ENCODE measurements around the gene HTR4. TPM values are rescaled to one million over a fixed set of nuclear protein-coding genes. Genes with fewer than 3 reads are reported as not detected.
"Not testable (repeated sequence)": the region's sequence is repeated elsewhere in the genome, so short reads cannot be mapped to it uniquely, and the experiment has no call there.

HTR4 gene
- total RNA-seq, 1 donor from 2014 or later = 0.27 TPM

DNA sequence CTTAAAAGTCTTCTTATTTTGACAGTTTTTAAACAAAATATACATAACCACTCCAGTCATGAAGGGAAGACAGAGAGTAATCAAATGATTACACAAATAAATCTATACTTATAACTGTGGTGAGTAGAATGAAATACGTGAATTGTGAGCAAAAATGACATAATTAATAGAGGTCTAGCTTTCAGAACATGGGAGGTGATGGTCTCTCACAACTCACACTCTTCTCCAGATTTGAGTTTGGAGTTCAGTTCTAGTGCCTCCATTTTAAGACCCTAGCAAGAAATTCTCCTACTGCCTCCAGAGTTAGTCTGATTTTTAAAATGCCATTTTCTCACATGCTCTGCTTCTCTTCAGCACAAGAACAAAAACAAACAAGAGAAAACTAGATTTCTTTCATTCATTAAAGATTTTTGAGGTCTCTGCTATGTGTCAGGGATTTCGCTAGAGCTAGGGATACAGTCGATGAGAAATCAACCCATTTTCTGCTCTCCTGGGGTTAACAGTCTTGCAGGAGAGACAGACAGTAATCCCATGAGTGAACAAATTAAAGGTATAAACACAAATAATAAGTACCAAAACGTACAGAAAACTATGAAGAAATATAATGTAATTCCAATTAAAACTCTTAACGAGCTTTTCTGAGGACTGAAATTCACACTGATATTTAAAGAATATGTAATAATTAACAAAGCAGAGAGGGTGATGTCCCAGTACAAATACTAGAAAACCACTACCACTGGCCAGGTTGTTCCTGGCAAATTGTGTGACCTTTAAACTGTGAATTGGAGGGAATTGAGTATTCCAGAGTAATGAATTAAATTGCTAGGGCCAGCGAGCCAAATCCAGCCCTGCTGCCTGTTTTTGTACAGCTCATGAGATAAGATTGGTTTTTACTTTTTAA is 27.1 kb upstream of the HTR4 start:
- H3K4me3 Mint-ChIP-seq = no peak overlapping the region
- H3K9me3 Mint-ChIP-seq = no peaks in the 10 kb centered on the region
- no peaks in the 10 kb centered on the region for H3K36me3 Mint-ChIP-seq
- no peak for DNase-seq (ENCODE audit: low spot score in 2 of 2, unreplicated experiment in 2 of 2)
- peaks cover 2% of the 10 kb centered on the region for H3K27me3 Mint-ChIP-seq (ENCODE audit: low read depth)
- H3K4me1 Mint-ChIP-seq = peaks cover 10% of the 10 kb centered on the region
- TF ChIP-seq, protein P1, sequence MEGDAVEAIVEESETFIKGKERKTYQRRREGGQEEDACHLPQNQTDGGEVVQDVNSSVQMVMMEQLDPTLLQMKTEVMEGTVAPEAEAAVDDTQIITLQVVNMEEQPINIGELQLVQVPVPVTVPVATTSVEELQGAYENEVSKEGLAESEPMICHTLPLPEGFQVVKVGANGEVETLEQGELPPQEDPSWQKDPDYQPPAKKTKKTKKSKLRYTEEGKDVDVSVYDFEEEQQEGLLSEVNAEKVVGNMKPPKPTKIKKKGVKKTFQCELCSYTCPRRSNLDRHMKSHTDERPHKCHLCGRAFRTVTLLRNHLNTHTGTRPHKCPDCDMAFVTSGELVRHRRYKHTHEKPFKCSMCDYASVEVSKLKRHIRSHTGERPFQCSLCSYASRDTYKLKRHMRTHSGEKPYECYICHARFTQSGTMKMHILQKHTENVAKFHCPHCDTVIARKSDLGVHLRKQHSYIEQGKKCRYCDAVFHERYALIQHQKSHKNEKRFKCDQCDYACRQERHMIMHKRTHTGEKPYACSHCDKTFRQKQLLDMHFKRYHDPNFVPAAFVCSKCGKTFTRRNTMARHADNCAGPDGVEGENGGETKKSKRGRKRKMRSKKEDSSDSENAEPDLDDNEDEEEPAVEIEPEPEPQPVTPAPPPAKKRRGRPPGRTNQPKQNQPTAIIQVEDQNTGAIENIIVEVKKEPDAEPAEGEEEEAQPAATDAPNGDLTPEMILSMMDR (IDR thresholded peaks at IDR 0.05; ENCODE audit: unreplicated experiment) = no peak
- H3K27ac Mint-ChIP-seq = no peak overlapping the region

DNA sequence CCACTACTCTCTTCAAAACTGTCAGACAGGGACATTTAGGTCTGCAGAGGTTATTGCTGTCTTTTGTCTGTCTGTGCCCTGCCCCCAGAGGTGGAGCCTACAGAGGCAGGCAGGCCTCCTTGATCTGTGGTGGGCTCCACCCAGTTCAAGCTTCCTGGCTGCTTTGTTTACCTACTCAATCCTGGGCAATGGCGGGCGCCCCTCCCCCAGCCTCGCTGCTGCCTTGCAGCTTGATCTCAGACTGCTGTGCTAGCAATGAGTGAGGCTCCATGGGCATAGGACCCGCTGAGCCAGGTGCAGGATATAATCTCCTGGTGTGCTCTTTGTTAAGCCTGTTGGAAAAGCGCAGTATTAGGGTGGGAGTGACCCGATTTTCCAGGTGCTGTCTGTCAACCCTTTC is 19.4 kb upstream of the HTR4 start:
- H3K9me3 Mint-ChIP-seq = peaks cover 25% of the 10 kb centered on the region
- H3K4me3 Mint-ChIP-seq; H3K27me3 Mint-ChIP-seq (ENCODE audit: low read depth); DNase-seq (ENCODE audit: low spot score in 2 of 2, unreplicated experiment in 2 of 2); H3K4me1 Mint-ChIP-seq; H3K27ac Mint-ChIP-seq; H3K36me3 Mint-ChIP-seq: not testable (repeated sequence)

DNA sequence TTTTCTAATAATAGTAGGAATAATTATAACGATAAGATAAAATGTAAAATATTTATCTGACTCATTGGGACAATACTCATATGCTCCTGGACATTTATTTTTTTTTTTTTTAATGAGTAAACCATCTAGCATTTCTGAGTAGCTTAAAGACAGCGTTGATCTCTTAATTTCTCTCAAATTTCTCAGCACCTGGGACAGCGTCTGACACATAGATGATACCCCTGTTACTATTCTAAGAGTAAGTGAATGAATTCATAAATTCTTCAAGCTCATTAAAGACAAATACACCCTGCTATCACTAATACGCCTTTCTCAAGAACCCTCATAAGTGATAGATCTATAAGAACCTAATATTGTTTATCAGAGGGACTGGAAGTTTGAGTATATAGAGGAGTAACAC is 12.0 kb upstream of the HTR4 start:
- no peak overlapping the region for H3K27ac Mint-ChIP-seq
- no peak for DNase-seq (ENCODE audit: low spot score in 2 of 2, unreplicated experiment in 2 of 2)
- no peaks in the 10 kb centered on the region for H3K9me3 Mint-ChIP-seq
- TF ChIP-seq, protein P1 (IDR thresholded peaks at IDR 0.05; ENCODE audit: unreplicated experiment) = no peak
- no peaks in the 10 kb centered on the region for H3K36me3 Mint-ChIP-seq
- peaks cover 19% of the 10 kb centered on the region for H3K27me3 Mint-ChIP-seq (ENCODE audit: low read depth)
- no peaks in the 10 kb centered on the region for H3K4me1 Mint-ChIP-seq
- H3K4me3 Mint-ChIP-seq = no peak overlapping the region

DNA sequence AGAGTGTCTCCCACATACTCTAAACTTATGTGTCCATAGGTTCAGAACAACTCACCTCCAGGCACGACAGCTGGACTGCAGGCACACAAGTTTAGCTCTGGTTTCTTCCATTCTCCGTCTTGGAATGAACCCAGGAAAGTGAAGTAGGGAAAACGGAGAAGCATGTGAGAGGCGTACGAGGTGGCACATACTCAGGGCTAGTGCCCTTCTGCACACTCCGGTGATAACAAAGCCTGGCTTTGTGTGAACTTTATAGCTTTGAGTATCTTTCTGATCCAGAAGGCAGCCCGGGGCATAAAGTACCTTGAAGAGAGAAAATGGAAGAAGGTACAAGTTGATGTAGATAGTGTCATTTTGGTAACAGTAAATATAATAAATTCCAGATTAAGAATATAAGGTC is 11.1 kb upstream of the HTR4 start:
- TF ChIP-seq, protein P1 (IDR thresholded peaks at IDR 0.05; ENCODE audit: unreplicated experiment) = no peak
- no peak overlapping the region for H3K27ac Mint-ChIP-seq
- no peak for DNase-seq (ENCODE audit: low spot score in 2 of 2, unreplicated experiment in 2 of 2)
- H3K36me3 Mint-ChIP-seq = no peaks in the 10 kb centered on the region
- no peak overlapping the region for H3K4me3 Mint-ChIP-seq
- H3K27me3 Mint-ChIP-seq (ENCODE audit: low read depth) = peaks cover 25% of the 10 kb centered on the region
- no peaks in the 10 kb centered on the region for H3K4me1 Mint-ChIP-seq
- H3K9me3 Mint-ChIP-seq = no peaks in the 10 kb centered on the region

DNA sequence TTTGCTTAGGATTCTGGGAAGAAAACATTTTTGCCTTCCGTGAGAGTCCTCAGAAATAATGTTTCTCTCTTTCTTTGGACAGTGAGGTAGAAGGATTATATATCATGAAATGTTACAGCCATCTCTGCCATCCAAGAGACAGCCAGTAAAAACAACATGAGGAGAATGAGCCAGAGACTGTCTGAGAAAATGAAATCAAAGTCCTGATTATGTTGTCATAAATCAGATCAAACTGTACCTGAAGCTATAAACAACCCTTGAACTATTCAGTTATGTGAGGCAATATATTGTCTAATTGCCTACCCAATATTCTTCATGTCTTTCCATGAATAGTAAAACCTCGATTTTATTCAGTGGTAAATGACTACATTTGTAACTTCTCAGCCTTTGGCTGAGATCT is 9.2 kb upstream of the HTR4 start:
- no peaks in the 10 kb centered on the region for H3K36me3 Mint-ChIP-seq
- H3K27ac Mint-ChIP-seq = no peak overlapping the region
- TF ChIP-seq, protein P1 (IDR thresholded peaks at IDR 0.05; ENCODE audit: unreplicated experiment) = no peak
- no peaks in the 10 kb centered on the region for H3K4me1 Mint-ChIP-seq
- no peak for DNase-seq (ENCODE audit: low spot score in 2 of 2, unreplicated experiment in 2 of 2)
- peaks cover 37% of the 10 kb centered on the region for H3K27me3 Mint-ChIP-seq (ENCODE audit: low read depth)
- H3K9me3 Mint-ChIP-seq = no peaks in the 10 kb centered on the region
- no peak overlapping the region for H3K4me3 Mint-ChIP-seq

DNA sequence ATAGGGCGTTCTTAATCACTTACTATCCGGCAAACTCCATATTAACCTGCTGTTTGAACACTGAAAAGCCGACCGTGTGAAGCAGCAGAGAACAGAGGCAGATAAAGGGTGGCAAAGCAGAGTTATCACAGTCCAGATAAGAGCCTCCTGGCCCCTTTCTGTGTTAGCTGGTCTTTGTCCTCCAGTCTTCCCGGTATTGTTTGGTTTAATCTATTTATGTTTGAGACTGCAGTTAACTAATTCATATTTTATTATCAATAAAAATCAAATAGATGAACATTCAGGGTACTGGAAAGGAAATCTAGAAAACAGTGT is 6.0 kb upstream of the HTR4 start:
- H3K4me1 Mint-ChIP-seq = no peaks in the 10 kb centered on the region
- H3K27ac Mint-ChIP-seq = no peak overlapping the region
- peaks cover 63% of the 10 kb centered on the region for H3K27me3 Mint-ChIP-seq (ENCODE audit: low read depth)
- no peaks in the 10 kb centered on the region for H3K36me3 Mint-ChIP-seq
- DNase-seq (ENCODE audit: low spot score in 2 of 2, unreplicated experiment in 2 of 2) = no peak
- H3K4me3 Mint-ChIP-seq = no peak overlapping the region
- no peaks in the 10 kb centered on the region for H3K9me3 Mint-ChIP-seq
- TF ChIP-seq, protein P1 (IDR thresholded peaks at IDR 0.05; ENCODE audit: unreplicated experiment) = no peak
